ENCODE data around the gene YTHDC1. TPM values are rescaled to one million over a fixed set of nuclear protein-coding genes. Genes with fewer than 3 reads are reported as not detected.

Gene YTHDC1
- total RNA-seq, 1 donor from 2014 or later: 105 TPM

DNA sequence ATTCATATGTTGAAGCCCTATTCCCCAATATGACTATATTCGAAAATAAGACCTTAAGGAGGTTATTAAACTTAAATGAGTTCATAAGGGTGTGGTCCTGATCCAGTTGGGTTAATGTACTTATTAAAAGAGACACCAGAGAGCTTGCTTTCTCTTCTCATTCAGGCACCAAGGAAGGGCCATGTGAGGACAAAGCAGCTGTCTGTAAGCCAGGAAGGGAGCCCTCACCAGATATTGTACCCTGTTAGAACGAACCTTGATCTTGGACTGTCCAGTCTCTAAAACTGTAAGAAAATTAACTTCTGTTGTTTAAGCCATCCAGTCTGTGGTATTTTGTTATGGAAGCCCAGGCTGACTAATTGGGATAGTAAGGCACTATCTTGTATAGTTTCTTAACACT is 9.1 kb upstream of the YTHDC1 start:
- DNase-seq (ENCODE audit: extremely low spot score, unreplicated experiment): no peak
- TF ChIP-seq, protein P1, sequence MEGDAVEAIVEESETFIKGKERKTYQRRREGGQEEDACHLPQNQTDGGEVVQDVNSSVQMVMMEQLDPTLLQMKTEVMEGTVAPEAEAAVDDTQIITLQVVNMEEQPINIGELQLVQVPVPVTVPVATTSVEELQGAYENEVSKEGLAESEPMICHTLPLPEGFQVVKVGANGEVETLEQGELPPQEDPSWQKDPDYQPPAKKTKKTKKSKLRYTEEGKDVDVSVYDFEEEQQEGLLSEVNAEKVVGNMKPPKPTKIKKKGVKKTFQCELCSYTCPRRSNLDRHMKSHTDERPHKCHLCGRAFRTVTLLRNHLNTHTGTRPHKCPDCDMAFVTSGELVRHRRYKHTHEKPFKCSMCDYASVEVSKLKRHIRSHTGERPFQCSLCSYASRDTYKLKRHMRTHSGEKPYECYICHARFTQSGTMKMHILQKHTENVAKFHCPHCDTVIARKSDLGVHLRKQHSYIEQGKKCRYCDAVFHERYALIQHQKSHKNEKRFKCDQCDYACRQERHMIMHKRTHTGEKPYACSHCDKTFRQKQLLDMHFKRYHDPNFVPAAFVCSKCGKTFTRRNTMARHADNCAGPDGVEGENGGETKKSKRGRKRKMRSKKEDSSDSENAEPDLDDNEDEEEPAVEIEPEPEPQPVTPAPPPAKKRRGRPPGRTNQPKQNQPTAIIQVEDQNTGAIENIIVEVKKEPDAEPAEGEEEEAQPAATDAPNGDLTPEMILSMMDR (conservative IDR thresholded peaks at IDR 0.05): no peak
- H3K36me3 Mint-ChIP-seq: no peaks in the 10 kb centered on the region

DNA sequence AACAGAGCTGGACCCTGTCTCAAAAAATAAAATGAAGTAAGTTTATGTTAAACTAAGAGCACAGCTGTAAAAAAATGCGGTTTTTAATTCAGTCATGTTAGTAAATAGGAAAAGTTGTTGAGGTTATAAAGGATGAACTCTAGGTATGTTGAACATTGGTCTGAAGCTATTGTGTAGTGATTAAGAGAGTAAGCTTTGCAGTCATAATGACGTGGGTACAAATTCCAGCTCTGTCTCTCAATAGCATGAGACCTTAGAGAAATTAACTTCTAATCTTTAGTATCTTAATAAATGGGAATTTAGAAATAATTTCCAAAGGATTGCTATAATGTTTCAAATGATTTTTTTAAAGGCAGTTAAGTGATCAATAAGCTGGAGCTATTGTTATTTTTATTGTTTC is 2.9 kb upstream of the YTHDC1 start:
- Mint-ChIP-seq H3K9me3 (no peaks in the 10 kb centered on the region), H3K36me3 (no peaks in the 10 kb centered on the region), H3K4me3 (no peak overlapping the region), H3K27me3 (peaks cover 10% of the 10 kb centered on the region), H3K4me1 (ENCODE audit: unreplicated experiment) (peaks cover 5% of the 10 kb centered on the region), H3K27ac (no peak overlapping the region)
- DNase-seq (ENCODE audit: extremely low spot score, unreplicated experiment): no peak
- TF ChIP-seq, protein P1 (conservative IDR thresholded peaks at IDR 0.05): no peak

More for the DNA sequence above, 9.1 kb upstream of the YTHDC1 start:
- H3K9me3 Mint-ChIP-seq: no peaks in the 10 kb centered on the region
- no peak overlapping the region for H3K4me3 Mint-ChIP-seq
- peaks cover 10% of the 10 kb centered on the region for H3K27me3 Mint-ChIP-seq
- H3K27ac Mint-ChIP-seq: no peak overlapping the region
- H3K4me1 Mint-ChIP-seq (ENCODE audit: unreplicated experiment): no peaks in the 10 kb centered on the region

DNA sequence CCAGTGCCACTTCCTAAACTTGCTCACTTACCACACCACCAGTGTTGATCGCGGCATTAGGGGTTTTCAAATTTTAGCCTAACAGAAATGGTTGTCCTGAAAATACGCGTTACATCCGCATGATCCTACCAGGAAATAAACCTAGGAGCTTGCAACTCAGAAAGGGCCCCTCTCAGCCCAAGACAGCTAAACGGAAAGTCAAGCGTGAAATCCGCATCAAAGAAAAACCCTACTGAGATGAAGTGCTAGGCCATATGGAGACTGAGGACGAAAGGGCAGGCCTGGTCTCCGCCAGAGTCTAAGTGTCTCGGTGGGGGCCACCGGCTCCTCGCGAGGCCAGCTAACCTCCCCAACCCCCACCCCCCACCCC is 626 bp downstream of the YTHDC1 start:
- Mint-ChIP-seq H3K9me3 (peaks cover 5% of the 10 kb centered on the region), H3K36me3 (peaks cover 8% of the 10 kb centered on the region), H3K4me1 (ENCODE audit: unreplicated experiment) (peaks cover 14% of the 10 kb centered on the region), H3K4me3 (peak overlapping the region; percentile 94), H3K27ac (peak overlapping the region; percentile 100), H3K27me3 (no peaks in the 10 kb centered on the region)
- no peak for DNase-seq (ENCODE audit: extremely low spot score, unreplicated experiment)
- TF ChIP-seq, protein P1 (conservative IDR thresholded peaks at IDR 0.05): no peak

DNA sequence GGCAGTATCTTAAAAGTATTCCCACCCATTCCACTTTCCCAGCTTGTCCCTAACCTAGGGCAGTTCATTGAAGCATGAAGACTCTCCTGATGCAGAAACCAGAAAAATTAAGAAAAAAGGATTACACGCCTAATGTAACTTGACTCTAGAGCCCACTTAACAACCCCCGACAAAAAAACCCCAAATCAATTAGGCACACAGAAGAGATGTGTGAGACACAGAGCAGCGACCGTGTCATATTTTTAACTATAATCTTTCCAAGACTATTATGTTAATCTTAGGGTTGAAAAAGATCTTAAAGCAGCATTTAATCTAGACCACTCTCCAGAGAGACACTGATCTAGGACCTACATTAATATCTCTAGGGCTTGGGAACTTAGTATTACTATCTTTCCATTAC is 1.3 kb downstream of the YTHDC1 start:
- H3K4me3 Mint-ChIP-seq: peak overlapping the region; percentile 94
- H3K36me3 Mint-ChIP-seq: peaks cover 8% of the 10 kb centered on the region
- H3K9me3 Mint-ChIP-seq: peaks cover 5% of the 10 kb centered on the region

DNA sequence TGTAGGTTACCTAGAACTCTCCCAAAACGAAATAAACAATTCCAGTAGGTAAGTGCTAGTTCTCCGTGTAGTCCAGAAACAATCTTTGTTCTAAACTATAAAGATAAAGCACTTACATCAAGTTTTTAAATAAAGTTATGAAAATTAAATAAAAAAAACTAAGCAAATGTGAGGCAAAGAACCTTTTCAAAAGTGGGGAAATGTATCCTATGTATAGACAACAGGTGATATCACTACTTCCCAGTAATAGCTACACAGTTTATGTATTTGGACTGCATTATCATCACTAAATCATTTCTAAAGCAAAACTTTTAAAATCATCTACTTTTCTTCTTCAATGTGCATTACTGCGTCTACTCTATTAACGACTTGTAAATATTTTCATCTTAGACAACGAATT is 2.0 kb downstream of the YTHDC1 start:
- no peak for DNase-seq (ENCODE audit: extremely low spot score, unreplicated experiment)
- Mint-ChIP-seq H3K4me1 (ENCODE audit: unreplicated experiment) (peaks cover 14% of the 10 kb centered on the region), H3K9me3 (peaks cover 5% of the 10 kb centered on the region), H3K36me3 (peaks cover 8% of the 10 kb centered on the region), H3K27me3 (no peaks in the 10 kb centered on the region), H3K4me3 (peak overlapping the region; percentile 94), H3K27ac (peak overlapping the region; percentile 100)
- TF ChIP-seq, protein P1 (conservative IDR thresholded peaks at IDR 0.05): no peak

More for the DNA sequence above, 1.3 kb downstream of the YTHDC1 start:
- peak overlapping the region; percentile 100 for H3K27ac Mint-ChIP-seq
- DNase-seq (ENCODE audit: extremely low spot score, unreplicated experiment): no peak
- TF ChIP-seq, protein P1 (conservative IDR thresholded peaks at IDR 0.05): no peak
- H3K4me1 Mint-ChIP-seq (ENCODE audit: unreplicated experiment): peaks cover 14% of the 10 kb centered on the region
- no peaks in the 10 kb centered on the region for H3K27me3 Mint-ChIP-seq

DNA sequence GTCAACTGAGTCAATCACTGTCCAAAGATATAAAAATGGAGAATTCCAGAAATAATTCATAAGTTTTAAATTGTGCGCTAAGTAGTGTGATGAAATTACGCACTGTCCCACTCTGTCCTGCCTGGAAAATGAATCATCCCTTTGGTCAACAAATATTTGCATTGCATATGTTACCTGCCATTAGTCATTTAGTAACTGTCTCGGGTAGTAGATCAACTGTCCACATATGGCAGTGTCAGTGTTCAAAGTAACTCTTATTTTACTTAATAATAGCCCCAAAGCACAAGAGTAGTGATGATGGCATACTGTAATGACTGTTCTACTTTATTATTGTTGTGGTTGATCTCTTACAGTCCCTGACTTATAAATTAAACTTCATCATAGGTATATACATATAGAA is 3.4 kb downstream of the YTHDC1 start:
- DNase-seq (ENCODE audit: extremely low spot score, unreplicated experiment): no peak
- Mint-ChIP-seq H3K4me1 (ENCODE audit: unreplicated experiment) (peaks cover 20% of the 10 kb centered on the region), H3K4me3 (peak overlapping the region; percentile 94), H3K27me3 (no peaks in the 10 kb centered on the region), H3K36me3 (peaks cover 12% of the 10 kb centered on the region), H3K9me3 (peaks cover 5% of the 10 kb centered on the region), H3K27ac (peak overlapping the region; percentile 52)
- TF ChIP-seq, protein P1 (conservative IDR thresholded peaks at IDR 0.05): no peak

All from type B pancreatic cell (in vitro differentiated cells).